HEK293 (cell line): Measurements from ENCODE around the gene RABEPK.

ENCODE experiments used
- CTCF ChIP-seq: fragments of 450-650 bp; formaldehyde crosslinking; IDR thresholded peaks from 2 replicates; pipeline ENCODE4 v1.5.1; 2016; ENCODE audit warnings: missing biosample characterization, missing genetic modification characterization
- EGR2 ChIP-seq: fragments of 450-650 bp; formaldehyde crosslinking; IDR thresholded peaks from 2 replicates; pipeline ENCODE4 v1.5.1; 2016; ENCODE audit warnings: low read depth, missing biosample characterization, missing genetic modification characterization
- GLIS1 ChIP-seq: fragments of 450-650 bp; formaldehyde crosslinking; IDR thresholded peaks from 2 replicates; pipeline ENCODE4 v1.5.1; 2016; ENCODE audit warnings: missing biosample characterization, missing genetic modification characterization
- HOXD13 ChIP-seq: sonication (generic); formaldehyde crosslinking; IDR thresholded peaks from 2 replicates; pipeline ENCODE4 v1.8.0; 2022; ENCODE audit warnings: missing genetic modification reagents, borderline replicate concordance
- KLF7 ChIP-seq: fragments of 450-650 bp; formaldehyde crosslinking; IDR thresholded peaks from 2 replicates; pipeline ENCODE4 v1.5.1; 2016; ENCODE audit warnings: missing biosample characterization, missing genetic modification characterization, borderline replicate concordance
- MEIS1 ChIP-seq: sonication (generic); formaldehyde crosslinking; IDR thresholded peaks from 2 replicates; pipeline ENCODE4 v1.8.1; 2022; ENCODE audit warnings: missing genetic modification reagents, mild to moderate bottlenecking, borderline replicate concordance
- SP3 ChIP-seq: fragments of 450-650 bp; formaldehyde crosslinking; IDR thresholded peaks from 2 replicates; pipeline ENCODE4 v1.5.1; 2016; ENCODE audit warnings: missing biosample characterization, missing genetic modification characterization
- TSHZ1 ChIP-seq: fragments of 450-650 bp; formaldehyde crosslinking; IDR thresholded peaks from 2 replicates; pipeline ENCODE4 v1.5.1; 2016; ENCODE audit warnings: missing biosample characterization, missing genetic modification characterization, borderline replicate concordance
- ZBTB17 ChIP-seq: fragments of 450-650 bp; formaldehyde crosslinking; IDR thresholded peaks from 2 replicates; pipeline ENCODE4 v1.5.1; 2016; ENCODE audit warnings: missing biosample characterization, missing genetic modification characterization
- ZBTB8A ChIP-seq: fragments of 450-650 bp; formaldehyde crosslinking; IDR thresholded peaks from 2 replicates; pipeline ENCODE4 v1.5.1; 2016; ENCODE audit warnings: missing biosample characterization, missing genetic modification characterization
- ZEB2 ChIP-seq: fragments of 450-650 bp; formaldehyde crosslinking; IDR thresholded peaks from 2 replicates; pipeline ENCODE4 v1.5.1; 2016; ENCODE audit warnings: missing biosample characterization, missing genetic modification characterization
- ZNF138 ChIP-seq: fragments of 450-650 bp; formaldehyde crosslinking; IDR thresholded peaks from 2 replicates; pipeline ENCODE4 v1.5.1; 2016; ENCODE audit warnings: missing biosample characterization, missing genetic modification characterization, borderline replicate concordance
- ZNF157 ChIP-seq: fragments of 450-650 bp; formaldehyde crosslinking; IDR thresholded peaks from 2 replicates; pipeline ENCODE4 v1.5.1; 2016; ENCODE audit warnings: missing biosample characterization, missing genetic modification characterization
- ZNF2 ChIP-seq: fragments of 450-650 bp; formaldehyde crosslinking; IDR thresholded peaks from 2 replicates; pipeline ENCODE4 v1.5.1; 2016; ENCODE audit warnings: missing biosample characterization, missing genetic modification characterization
- ZNF211 ChIP-seq: fragments of 450-650 bp; formaldehyde crosslinking; IDR thresholded peaks from 2 replicates; pipeline ENCODE4 v1.5.1; 2016; ENCODE audit warnings: low read depth, missing biosample characterization, missing genetic modification characterization
- ZNF221 ChIP-seq: fragments of 450-650 bp; formaldehyde crosslinking; IDR thresholded peaks from 2 replicates; pipeline ENCODE4 v1.5.1; 2017; ENCODE audit warnings: missing biosample characterization, missing genetic modification characterization, borderline replicate concordance
- ZNF26 ChIP-seq: fragments of 450-650 bp; formaldehyde crosslinking; IDR thresholded peaks from 2 replicates; pipeline ENCODE4 v1.5.1; 2016; ENCODE audit warnings: missing biosample characterization, missing genetic modification characterization
- ZNF362 ChIP-seq: fragments of 450-650 bp; formaldehyde crosslinking; IDR thresholded peaks from 2 replicates; pipeline ENCODE4 v1.5.1; 2016; ENCODE audit warnings: missing biosample characterization, missing genetic modification characterization
- ZNF366 ChIP-seq: fragments of 450-650 bp; formaldehyde crosslinking; conservative IDR thresholded peaks from 2 replicates; pipeline ENCODE4 v1.5.1; 2016; ENCODE audit warnings: missing biosample characterization, missing genetic modification characterization
- ZNF404 ChIP-seq: fragments of 450-650 bp; formaldehyde crosslinking; IDR thresholded peaks from 2 replicates; pipeline ENCODE4 v1.5.1; 2017; ENCODE audit warnings: missing biosample characterization, missing genetic modification characterization
- ZNF501 ChIP-seq: fragments of 450-650 bp; formaldehyde crosslinking; IDR thresholded peaks from 2 replicates; pipeline ENCODE4 v1.5.1; 2016; ENCODE audit warnings: missing biosample characterization, missing genetic modification characterization
- ZNF529 ChIP-seq: fragments of 450-650 bp; formaldehyde crosslinking; IDR thresholded peaks from 2 replicates; pipeline ENCODE4 v1.5.1; 2017; ENCODE audit warnings: missing genetic modification characterization, missing biosample characterization; ENCODE audit not compliant: insufficient replicate concordance
- ZNF571 ChIP-seq: fragments of 450-650 bp; formaldehyde crosslinking; IDR thresholded peaks from 2 replicates; pipeline ENCODE4 v1.5.0; 2017; ENCODE audit warnings: missing biosample characterization, missing genetic modification characterization
- ZNF580 ChIP-seq: fragments of 450-650 bp; formaldehyde crosslinking; IDR thresholded peaks from 2 replicates; pipeline ENCODE4 v1.5.1; 2016; ENCODE audit warnings: missing biosample characterization, missing genetic modification characterization
- ZNF596 ChIP-seq: fragments of 450-650 bp; IDR thresholded peaks from 2 replicates; pipeline ENCODE4 v1.5.0; 2018; ENCODE audit warnings: missing biosample characterization, mild to moderate bottlenecking, missing genetic modification characterization, moderate library complexity
- ZNF658 ChIP-seq: fragments of 450-650 bp; formaldehyde crosslinking; IDR thresholded peaks from 2 replicates; pipeline ENCODE4; 2016; ENCODE audit warnings: missing biosample characterization, missing genetic modification characterization
- ZNF677 ChIP-seq: fragments of 450-650 bp; IDR thresholded peaks from 2 replicates; pipeline ENCODE4 v1.5.0; 2018; ENCODE audit warnings: missing biosample characterization, mild to moderate bottlenecking, missing genetic modification characterization, moderate library complexity
- ZNF701 ChIP-seq: fragments of 450-650 bp; formaldehyde crosslinking; IDR thresholded peaks from 2 replicates; pipeline ENCODE4 v1.5.1; 2016; ENCODE audit warnings: missing biosample characterization, missing genetic modification characterization
- ZNF747 ChIP-seq: fragments of 450-650 bp; formaldehyde crosslinking; IDR thresholded peaks from 2 replicates; pipeline ENCODE4 v1.5.1; 2016; ENCODE audit warnings: missing biosample characterization, missing genetic modification characterization
- ZNF76 ChIP-seq: fragments of 450-650 bp; formaldehyde crosslinking; IDR thresholded peaks from 2 replicates; pipeline ENCODE4; 2016; ENCODE audit warnings: low read depth, missing biosample characterization, missing genetic modification characterization, borderline replicate concordance
- ZNF777 ChIP-seq: fragments of 450-650 bp; formaldehyde crosslinking; IDR thresholded peaks from 2 replicates; pipeline ENCODE4 v1.5.1; 2017; ENCODE audit warnings: missing biosample characterization, missing genetic modification characterization, borderline replicate concordance
- ZSCAN23 ChIP-seq: fragments of 450-650 bp; formaldehyde crosslinking; IDR thresholded peaks from 2 replicates; pipeline ENCODE4 v1.5.1; 2016; ENCODE audit warnings: missing biosample characterization, missing genetic modification characterization

Gene RABEPK

GRCh38 chr9:125241000-125241862 lies 40.9 kb downstream of the RABEPK start, which contains the start of gene HSPA5 (continued):
- TF ChIP-seq ZNF747 = no peak
- TF ChIP-seq GLIS1 = peak; percentile 98
- no peak for TF ChIP-seq ZNF596 (tag by site-specific recombination)
- TF ChIP-seq ZNF362 (tag by site-specific recombination) = no peak
- no peak for TF ChIP-seq ZNF777 (tag by site-specific recombination)
- no peak for TF ChIP-seq ZNF211 (tag by site-specific recombination)
- no peak for TF ChIP-seq TSHZ1
- no peak for TF ChIP-seq ZNF658 (tag by site-specific recombination)
- no peak for TF ChIP-seq ZNF221
- TF ChIP-seq ZNF529 (tag by site-specific recombination) = no peak
- no peak for TF ChIP-seq ZEB2 (tag by site-specific recombination)
- peak; percentile 80; the same call in 1 of the 2 replicates for TF ChIP-seq ZNF2
- TF ChIP-seq ZBTB17 (tag by site-specific recombination) = peak; percentile 63
- 0 out of 2 replicates have a peak, but pooled peaks have one; percentile 44 for TF ChIP-seq HOXD13
- no peak for TF ChIP-seq EGR2 (tag by site-specific recombination)
- TF ChIP-seq ZNF701 (tag by site-specific recombination) = no peak
- no peak for TF ChIP-seq ZNF138 (tag by site-specific recombination)
- no peak for TF ChIP-seq ZSCAN23 (tag by site-specific recombination)
- no peak for TF ChIP-seq ZNF677
- TF ChIP-seq ZNF76 (tag by site-specific recombination) = 0 out of 2 replicates have a peak, but pooled peaks have one; percentile 22
- peak; percentile 74; the same call in 1 of the 2 replicates for TF ChIP-seq CTCF (tag by site-specific recombination)
- peak; percentile 60; the same call in 1 of the 2 replicates for TF ChIP-seq ZNF501
- TF ChIP-seq ZNF366 (tag by site-specific recombination) = no peak
- peak; percentile 48; the same call in 1 of the 2 replicates for TF ChIP-seq KLF7 (tag by site-specific recombination)
- no peak for TF ChIP-seq MEIS1 (CRISPR knock-in tag)
- TF ChIP-seq ZNF26 = no peak
- TF ChIP-seq ZNF157 = no peak
- peak; percentile 71 for TF ChIP-seq SP3
- no peak for TF ChIP-seq ZNF571 (tag by site-specific recombination)
- TF ChIP-seq ZBTB8A = no peak
- TF ChIP-seq ZNF404 (tag by site-specific recombination) = no peak
- peak; percentile 65 for TF ChIP-seq ZNF580
